ENCODE measurements around the gene PHF12.

GRCh38 chr17:28864991-28865849, 86.1 kb downstream of the PHF12 start:
- no peak for TF ChIP-seq GATA2 (IDR thresholded peaks at IDR 0.05; ENCODE audit: low read depth, low read length)
- TF ChIP-seq GATA3 (IDR thresholded peaks at IDR 0.05; ENCODE audit: low read depth, low read length), result no peak

Measured in SH-SY5Y (cell line).